Activated CD8-positive, alpha-beta memory T cell treated with anti-CD3 and anti-CD28 coated beads for 1 hour (primary cell): ENCODE results near the gene LCP2.

Source experiments
- DNase-seq, 2 donors: peaks; one replicate each; pipeline ENCODE4 v3.0.0-alpha.2; 2020; ENCODE audit warnings: low read depth in 1 of 2; ENCODE audit errors: extremely low read depth in 1 of 2

The LCP2 gene

DNA sequence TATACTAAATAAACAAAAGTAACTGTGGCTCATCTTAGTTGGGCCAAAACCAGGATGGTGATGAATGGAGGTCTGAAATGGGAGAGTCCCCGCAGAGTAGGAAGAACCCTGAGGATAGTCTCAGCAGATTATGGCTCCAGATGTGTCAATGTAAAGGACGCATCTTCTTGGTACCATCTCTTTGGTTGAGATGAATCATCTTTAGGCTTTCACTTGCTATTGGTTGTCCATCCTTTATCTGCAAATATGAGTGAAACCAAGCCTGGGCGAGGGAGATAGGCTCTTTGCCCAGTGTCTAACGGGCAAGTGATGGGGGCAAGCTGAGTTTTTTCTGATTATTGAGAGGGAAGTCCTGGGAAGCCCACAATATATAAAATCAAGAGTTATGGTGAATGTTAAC lies 19.4 kb upstream of the LCP2 start:
- no peak for DNase-seq

DNA sequence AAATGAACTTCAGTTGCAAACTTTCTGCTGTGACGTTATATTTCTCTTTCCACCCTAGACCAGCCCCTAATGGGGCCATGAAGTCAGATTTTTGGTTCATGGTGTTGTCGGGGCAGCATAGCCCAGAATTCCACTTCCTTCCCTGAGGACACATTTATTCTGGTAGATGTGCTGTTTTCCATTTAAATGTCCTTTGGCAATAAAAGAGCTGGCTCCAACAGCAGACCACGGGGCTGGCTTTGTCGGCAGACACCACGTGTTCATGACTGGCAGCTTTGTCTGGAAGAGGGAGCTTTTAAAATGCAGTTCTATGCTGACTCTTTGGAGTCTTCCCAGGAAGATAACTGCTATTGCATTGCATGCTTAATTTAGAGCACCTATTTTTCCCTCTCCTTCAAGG lies 17.6 kb upstream of the LCP2 start:
- DNase-seq = no peak

DNA sequence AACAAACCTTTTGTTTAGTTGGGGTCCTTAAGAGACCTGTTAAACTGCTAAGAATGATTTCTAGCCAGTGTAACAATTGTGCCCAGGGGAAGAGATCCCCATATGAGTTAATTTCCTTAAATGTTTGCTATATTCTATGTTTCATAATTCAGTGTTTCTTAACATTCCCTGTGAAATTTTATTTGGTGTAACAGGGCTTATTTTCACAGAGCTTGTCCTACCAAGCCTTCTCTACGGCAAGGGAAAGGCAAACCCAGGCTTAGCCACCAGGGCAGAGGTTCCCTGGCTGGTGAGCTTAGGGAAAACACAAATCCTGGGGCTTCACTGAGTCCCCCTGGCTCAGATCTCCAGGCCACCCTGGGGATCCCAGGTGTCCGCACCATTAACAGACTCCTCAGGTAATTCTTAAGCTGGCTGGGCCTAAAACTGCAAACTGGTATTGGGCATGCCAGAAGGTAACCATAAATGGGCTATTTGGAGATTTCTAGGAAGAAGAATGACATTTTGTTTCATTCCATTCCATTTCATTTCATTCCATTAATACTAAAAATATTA lies 17.0 kb upstream of the LCP2 start:
- DNase-seq = no peak

DNA sequence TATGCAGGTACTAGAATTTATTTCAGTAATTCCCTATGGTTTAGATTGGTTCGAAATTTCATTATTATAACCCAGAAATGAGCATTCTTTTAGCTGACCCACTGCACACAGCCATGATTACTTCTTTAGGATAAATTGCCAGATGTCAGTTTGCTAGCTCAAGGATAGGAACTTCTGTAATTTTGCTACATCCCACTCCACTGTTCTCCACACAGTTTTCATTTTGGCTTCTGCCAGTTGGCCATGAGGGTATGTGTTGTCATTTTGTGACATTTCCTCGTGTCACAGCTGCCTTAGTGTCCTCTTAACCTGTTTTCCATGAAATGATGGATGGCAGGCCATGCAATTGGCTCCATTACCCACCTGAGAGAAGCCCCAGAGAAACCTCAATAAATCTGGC lies 16.2 kb upstream of the LCP2 start:
- DNase-seq = no peak

DNA sequence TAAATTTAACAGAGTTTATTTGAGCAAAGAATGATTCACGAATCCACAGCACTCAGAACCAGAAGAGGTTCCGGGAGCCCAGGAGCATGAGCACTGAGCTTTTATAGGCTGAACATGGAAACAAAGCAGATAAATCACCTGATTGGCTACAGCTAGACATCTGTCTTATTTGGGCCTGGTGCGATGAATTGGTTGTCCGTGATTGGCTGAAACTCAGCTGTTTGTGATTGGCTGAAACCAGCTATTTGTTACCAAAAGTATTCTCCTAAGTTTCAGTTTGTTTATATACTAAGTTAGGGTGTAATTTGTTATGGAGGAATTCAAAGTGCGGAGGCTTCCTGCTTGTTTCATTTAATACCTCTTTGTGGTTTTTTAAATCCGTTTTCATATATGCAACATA lies 15.8 kb upstream of the LCP2 start:
- no peak for DNase-seq

DNA sequence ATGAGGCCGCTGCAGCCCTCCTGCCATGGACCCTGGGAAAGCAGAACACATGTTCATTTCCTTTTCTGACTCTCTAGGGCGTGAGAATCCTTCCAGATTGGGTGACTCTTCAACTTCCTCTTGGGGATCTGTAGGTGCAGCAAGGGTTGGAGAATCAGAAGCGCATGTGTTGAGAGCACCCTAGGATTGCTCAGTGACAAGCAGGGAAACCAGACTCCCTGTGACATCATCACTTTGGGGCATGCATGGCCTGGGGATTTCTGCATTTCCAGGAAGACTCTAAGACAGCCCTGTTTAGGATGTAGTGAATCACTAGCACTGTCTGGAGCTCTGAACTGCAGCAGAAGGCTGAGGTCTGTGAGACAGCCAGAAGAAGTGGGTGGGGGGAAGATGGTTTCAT lies 15.1 kb upstream of the LCP2 start:
- DNase-seq = no peak

DNA sequence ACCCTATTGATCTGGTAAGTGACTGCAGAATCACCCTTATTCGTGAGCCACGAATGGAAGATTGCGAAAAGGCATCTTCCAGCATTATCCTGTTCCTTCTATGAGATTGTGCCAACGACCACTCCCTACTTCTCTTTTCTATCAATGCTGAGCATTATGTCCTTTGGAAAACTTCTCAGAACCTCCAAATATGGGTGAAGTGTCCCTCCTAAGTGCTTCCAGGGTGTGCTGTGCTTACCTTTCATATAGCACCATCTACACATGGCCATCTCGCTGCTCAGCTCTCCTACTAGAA lies 14.7 kb upstream of the LCP2 start:
- DNase-seq = no peak

DNA sequence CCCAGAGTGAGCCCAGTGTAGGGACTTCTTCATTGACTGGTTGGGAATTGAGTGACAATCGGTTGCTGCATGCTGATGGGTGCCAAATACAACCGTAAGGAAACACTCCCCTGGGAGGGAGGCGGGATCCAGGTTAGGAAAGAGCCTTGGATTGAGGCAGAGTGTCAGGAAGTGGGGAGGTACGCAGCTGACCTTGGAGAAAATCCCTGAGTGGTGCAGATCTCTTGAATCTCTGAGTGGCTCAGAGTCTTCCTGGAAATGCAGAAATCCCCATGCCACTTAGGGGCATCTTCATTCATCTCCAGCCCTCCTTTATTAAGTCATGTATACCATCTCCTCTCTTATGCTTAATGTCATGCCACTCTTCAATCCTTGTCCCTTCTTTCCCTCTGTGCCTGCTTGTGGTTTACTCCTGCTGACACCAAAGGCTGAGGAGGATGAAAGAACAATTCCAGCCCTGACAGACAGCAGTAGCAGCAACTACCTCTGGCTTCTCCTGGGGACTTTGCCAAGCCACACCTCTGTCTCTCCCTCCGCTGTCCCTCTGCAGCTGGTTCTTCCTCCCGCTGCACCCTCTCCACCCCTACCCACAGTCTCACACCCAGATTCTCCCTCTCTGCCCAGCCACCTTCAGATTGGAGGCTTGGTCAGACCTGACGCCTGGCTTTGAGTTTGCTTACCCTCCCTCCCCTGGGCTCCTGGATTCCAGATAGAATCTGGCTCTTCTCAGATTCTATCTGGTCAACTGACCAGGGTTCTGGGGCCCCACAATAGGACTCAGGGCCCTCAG lies 14.1 kb upstream of the LCP2 start:
- DNase-seq = no peak

DNA sequence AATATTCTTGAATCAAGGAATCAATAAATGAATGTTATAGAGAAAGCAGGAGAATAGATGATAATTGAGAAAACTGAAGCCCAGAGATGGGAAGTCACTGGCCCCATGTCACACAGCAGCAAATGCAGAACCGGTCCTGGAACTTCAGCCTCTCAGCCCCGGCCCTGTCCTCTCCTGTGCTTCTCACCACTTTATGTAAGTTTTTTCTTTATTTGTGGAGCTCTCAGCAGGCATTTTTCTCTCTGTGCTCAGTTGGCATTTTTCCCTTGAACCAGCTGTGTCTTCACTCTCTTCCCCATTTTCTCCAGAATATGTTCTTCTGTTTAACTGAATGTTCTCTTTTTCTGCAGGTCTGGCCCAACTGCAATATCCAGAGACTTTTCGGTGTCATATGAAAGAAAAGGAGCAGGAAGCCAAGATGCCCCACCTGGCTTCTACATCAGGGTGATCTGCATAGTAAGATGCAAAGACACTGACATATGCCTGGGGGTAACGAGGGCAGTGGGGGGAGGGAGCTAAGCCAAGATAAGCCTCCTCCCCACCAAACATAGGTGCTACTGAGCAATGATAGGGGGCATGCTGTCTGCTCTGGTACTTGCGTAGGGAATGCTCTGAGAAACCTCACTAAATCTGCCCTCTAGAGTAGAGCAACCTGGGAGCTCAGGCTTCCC lies 12.8 kb upstream of the LCP2 start:
- no peak for DNase-seq

DNA sequence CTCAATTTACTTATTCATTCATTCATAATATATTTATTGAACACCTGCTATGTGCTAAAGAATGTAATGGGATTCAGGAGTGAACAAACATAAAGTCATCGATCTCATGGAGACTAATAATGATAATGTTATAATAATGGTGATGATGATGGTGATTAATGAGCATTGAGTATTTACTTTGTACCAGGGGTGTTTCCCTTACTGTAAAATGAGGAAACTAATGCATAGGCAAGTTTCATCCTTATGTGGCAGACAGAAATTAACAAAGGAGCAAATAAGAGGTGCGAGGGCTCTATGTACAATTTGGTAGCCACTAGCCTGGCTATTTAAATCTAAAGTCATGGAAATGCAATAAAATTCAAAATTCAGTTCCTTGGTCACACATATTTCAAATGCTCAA lies 11.1 kb upstream of the LCP2 start:
- DNase-seq = no peak

DNA sequence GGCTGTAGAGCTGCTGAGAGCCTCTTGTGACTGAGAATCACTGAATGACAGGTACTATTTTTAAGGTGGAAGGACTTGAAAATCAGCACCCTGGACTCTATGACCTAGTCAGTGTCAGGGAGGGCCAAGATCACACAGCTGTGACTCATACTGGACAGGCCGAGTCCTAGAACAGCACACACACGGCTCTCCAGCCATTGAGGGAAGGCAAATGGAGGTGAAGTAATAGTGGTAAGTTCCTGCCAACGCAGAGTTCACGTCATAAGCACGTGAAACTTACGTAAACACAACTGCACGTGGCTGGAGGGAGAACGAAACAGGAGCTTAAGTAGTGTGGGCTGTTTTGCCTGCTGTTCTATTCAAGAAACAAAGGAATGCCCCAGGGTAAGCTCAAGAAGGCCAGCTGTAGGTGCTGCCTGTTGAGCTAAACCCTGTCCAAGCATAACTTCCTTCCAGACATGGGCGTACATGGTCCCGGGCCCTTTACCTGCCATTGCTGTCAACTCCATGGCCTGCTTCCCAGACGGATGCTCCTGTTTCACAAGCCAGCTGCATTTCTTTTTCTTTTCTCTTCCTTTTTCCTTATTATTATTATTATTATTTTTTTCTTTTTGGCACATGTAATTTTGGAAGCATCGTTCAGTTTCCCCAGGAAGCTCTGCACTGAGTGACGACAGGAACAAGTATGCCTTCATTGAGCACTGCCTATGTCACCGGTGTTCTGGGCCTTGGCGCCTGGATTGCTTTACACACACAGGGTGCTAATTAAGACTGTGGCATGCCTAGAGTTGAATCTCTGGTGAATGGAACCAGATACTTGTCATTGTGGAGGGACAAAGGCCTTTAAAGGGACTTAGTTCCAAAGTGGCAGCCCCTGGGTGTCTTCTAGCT lies 10.2 kb upstream of the LCP2 start:
- DNase-seq = no peak

DNA sequence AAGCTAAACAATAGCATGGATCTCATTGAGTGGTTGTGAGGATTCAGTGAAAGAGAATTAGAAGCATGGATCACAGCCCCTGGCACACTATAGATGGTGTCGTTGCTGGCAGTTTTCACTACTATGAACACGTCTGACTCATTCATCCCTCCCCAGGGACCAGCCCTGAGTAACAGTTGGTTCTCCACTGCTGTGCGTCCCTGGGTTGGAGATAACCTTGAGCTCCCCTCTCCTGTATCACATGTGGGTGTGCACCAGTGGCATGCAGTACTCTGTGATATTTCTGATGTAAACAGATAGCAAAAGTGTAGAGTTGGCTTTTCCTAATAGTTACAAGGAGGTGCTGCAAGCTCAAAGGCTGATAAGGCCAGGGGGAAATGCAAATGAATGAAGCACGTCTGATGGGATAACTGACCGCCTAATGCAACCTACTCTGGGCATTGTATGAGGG lies 8.8 kb upstream of the LCP2 start:
- no peak for DNase-seq

DNA sequence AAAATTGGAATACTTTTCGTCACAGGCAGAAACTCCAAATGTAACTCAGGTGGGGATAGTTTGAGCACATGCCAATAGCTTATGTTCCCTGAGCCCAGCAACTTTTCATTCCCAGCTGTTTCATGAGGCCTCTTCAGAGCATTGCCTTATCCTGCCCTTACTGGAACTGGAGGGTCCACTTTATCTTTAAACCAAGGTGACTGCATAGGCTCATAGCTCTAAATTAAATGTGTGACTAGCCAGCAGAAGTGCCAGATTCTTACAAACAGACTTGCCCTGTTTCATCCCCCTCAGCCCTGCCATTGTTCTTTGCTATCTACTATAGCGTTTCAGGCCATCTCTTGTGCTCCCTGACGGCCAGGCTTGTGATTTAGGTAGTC lies 8.1 kb upstream of the LCP2 start:
- no peak for DNase-seq

DNA sequence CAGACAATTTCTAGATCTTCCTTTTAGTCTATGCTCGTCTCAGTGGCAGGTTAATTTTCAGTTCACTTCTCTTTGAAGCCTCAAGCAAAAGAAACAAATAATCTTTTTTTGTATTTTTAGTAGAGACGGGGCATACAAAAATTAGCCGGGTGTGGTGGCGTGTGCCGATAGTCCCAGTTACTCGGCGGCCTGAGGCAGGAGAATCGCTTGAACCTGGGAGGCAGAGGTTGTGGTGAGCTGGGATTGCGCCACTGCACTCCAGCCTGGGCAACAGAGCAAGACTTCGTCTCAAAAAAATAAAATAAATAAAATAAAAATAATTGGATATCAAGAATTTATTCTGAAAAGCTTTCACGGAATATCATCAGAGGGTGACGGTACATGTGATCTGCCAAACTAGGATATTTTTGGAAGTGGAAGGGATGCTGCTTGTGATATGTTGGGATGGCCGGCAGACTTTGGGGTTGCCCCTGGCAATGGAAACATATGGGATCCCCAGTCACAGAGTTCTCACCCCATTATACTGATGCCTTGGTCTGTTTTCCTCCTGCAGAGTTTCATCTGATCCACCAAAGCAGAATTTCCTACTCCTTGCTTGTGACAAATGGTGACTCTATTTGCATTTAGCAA lies 7.6 kb upstream of the LCP2 start:
- DNase-seq = no peak

DNA sequence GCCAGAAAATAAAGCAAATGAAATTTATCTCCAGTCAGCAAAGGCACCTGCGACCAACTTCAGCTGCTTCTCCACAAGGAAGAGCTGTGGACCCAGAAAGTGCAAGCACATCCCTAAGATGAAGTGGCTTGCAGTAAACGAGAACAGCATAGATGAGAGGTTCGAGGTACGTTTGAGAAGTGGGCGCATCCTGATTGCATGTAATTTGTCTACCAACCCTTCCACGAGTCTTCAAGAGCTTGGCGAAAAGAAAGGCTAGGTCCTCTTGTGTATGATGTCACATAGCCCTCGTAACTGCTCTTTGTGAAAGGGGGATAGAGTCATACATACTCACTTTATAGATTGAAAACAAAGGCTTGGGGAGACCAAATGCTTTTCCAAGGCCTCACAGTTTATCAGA lies 6.0 kb upstream of the LCP2 start:
- no peak for DNase-seq

DNA sequence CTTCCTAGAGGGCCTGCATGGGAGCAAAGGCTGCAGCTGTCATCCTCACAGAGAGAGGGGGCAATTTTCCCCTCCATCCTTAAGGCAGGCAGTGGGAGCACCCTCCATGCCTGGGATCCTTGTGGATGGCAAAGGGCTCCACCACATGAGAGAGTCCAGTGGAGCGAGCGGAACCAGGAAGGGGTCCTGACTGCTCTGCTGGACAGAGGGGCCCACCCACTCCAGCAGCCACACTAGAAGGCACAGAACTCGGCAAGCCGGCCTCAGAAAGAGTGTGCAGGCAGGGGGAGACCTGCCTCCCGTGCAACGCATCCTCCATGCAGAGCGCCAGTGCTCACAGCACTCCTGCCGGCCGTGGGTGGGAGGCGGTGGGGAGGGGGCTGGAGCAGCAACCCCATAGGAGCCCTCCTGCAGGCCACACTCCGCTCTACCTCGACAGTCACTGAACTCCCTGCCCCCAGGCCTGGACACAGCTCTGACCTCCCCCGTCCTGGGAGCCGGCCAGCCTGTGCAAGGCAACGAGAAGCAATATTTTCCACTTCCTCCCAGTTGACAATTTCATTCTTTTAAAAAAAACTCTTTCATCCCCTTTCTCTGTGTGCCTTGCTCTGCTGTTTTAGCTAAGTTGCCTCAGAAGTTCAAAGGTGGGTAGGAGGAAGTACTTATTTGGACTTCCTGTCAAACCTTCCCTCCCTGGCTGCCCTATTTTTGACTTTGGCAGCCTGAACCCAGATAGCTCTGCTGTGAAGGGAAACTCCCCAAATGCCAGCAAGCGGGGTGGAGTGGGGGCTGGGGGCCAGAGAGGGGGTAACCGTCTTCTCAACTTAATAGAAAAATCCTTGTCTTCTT lies 5.3 kb upstream of the LCP2 start:
- peak in 1 of 2 donors; percentile 42 for DNase-seq

DNA sequence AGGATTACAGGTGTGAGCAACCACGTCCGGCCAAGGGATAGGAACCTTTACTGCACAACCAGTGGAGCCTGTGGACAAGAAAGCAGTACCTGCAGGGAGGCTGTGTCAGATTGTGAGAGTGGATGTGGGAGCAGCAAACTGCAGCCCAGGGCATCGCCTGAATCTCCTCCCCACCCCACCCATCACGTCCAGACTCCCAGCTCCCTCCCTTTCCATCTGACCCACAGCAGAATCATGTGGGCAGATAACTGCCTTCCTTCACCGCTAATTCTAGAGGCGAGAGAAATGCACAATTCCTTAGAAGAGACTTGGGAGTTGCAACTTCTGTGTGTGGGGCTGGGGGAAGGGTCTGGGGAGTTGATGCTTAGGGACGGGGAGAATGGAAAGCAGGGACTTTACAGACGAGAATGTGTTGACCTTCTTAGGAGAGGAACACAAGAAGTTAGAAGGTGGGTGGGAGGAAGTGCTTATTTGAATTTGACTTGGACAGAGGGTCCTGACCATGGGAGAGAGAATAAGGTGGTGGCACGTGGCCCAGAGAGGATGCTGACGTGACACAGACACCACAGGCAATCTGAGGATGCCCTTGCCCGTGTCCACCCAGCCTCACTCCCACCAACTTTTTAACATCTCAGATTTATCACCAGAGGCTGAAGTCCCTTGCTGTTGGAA lies 4.5 kb upstream of the LCP2 start:
- no peak for DNase-seq

DNA sequence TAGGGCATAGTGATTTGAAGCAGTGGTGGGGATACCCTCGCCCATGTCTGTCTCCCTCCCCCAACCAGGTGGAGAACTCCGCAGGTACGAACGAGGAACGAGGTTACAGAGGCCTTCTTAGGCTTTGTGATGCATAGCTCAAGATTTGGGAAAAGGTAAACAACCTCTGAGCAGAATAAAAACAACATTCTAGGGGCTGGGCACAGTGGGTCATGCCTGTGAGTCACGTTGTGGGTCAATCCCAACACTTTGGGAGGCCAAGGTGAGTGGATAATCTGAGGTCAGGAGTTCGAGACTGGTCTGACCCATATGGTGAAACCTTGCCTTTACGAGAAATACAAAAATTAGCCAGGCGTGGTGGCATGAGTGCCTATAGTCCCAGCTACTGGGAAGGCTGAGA lies 3.6 kb upstream of the LCP2 start:
- DNase-seq = no peak

DNA sequence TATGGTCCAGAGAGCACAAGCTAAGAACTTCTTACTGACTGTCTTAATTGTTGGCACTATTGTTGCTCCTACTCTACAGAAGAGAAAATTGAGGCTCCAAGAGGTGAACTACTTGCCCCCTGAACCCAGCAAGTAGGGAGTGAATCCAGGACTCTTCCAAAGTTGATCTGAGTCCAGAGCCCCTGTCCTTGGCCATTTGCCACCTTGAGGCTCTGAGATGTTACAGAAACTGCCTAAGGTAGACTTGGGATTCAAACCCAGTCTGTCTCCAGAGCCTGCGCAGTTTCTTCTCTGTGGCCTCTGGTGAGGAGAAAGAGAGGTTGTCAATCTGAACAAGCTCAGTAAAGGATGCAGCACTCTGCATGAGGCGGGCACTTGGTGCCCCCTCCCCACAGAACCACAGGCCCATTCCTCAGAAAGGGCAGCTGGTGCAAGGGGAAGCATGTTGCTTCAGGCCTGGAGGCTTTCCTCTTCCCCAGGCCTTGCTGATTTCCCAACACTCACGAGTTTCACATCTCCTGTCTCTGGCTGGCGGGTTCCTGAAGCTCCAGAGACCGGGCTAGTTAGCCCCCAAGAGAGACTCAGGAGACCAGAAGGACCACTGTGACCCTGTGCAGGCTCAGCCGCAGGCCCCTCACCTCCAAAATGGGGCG lies 2.9 kb upstream of the LCP2 start:
- DNase-seq = no peak
